ENCODE measurements around the gene B4GALT7. TPM values are rescaled to one million over a fixed set of nuclear protein-coding genes. Genes with fewer than 3 reads are reported as not detected.
A peak's percentile ranks its signal among the peaks of the same experiment; 100 is the strongest.

The B4GALT7 gene
- total and polyA plus RNA-seq, 9 donors = 17.3 to 23.6 (median 20.3) TPM

- Histone ChIP-seq H3K27me3 (ENCODE audit: control insufficient read depth, insufficient read depth, low read length) (no peaks in the 10 kb centered on the region), H3K4me3 (ENCODE audit: low read length) (no peak overlapping the region), H3K9me3 (replicated peaks; ENCODE audit: control insufficient read depth, low read depth, low read length) (no peaks in the 10 kb centered on the region), H3K36me3 (ENCODE audit: control insufficient read depth, insufficient read depth, low read length) (peaks cover 24% of the 10 kb centered on the region), H3K27ac (ENCODE audit: low read length) (no peak overlapping the region), H3K4me1 (ENCODE audit: control insufficient read depth, insufficient read depth, low read length) (peaks cover 8% of the 10 kb centered on the region)
- 6% methylated on average over 9 of the region's 15 CpGs for WGBS (ENCODE audit: insufficient coverage)
- DNase-seq = peak; percentile 83
Measured at GRCh38 chr5:177607452-177608192, 7.7 kb downstream of the B4GALT7 start.

- no peaks in the 10 kb centered on the region for H3K9me3 ChIP-seq (replicated peaks; ENCODE audit: control insufficient read depth, low read depth, low read length)
- no peak overlapping the region for H3K4me3 ChIP-seq (ENCODE audit: low read length)
- no peak for DNase-seq
- peaks cover 8% of the 10 kb centered on the region for H3K4me1 ChIP-seq (ENCODE audit: control insufficient read depth, insufficient read depth, low read length)
- no peak overlapping the region for H3K27ac ChIP-seq (ENCODE audit: low read length)
- H3K36me3 ChIP-seq (ENCODE audit: control insufficient read depth, insufficient read depth, low read length) = peaks cover 28% of the 10 kb centered on the region
- 84% methylated on average over 36 of the region's 37 CpGs for WGBS (ENCODE audit: insufficient coverage)
- H3K27me3 ChIP-seq (ENCODE audit: control insufficient read depth, insufficient read depth, low read length) = no peaks in the 10 kb centered on the region
Measured at GRCh38 chr5:177608243-177609075, 8.5 kb downstream of the B4GALT7 start.

- DNase-seq = no peak
- Histone ChIP-seq H3K27ac (ENCODE audit: low read length) (no peak overlapping the region), H3K4me1 (ENCODE audit: control insufficient read depth, insufficient read depth, low read length) (peaks cover 8% of the 10 kb centered on the region), H3K4me3 (ENCODE audit: low read length) (no peak overlapping the region), H3K36me3 (ENCODE audit: control insufficient read depth, insufficient read depth, low read length) (peaks cover 32% of the 10 kb centered on the region), H3K9me3 (replicated peaks; ENCODE audit: control insufficient read depth, low read depth, low read length) (no peaks in the 10 kb centered on the region), H3K27me3 (ENCODE audit: control insufficient read depth, insufficient read depth, low read length) (no peaks in the 10 kb centered on the region)
- 90% methylated on average over 8 of the region's 21 CpGs for WGBS (ENCODE audit: insufficient coverage)
Measured at GRCh38 chr5:177609076-177610059, 9.4 kb downstream of the B4GALT7 start.

GRCh38 chr5:177610131-177610769 is 10.3 kb downstream of the B4GALT7 start:
- 81% methylated on average over 6 of the region's 13 CpGs for WGBS (ENCODE audit: insufficient coverage)
- peaks cover 8% of the 10 kb centered on the region for H3K4me1 ChIP-seq (ENCODE audit: control insufficient read depth, insufficient read depth, low read length)
- H3K9me3 ChIP-seq (replicated peaks; ENCODE audit: control insufficient read depth, low read depth, low read length) = no peaks in the 10 kb centered on the region
- H3K27me3 ChIP-seq (ENCODE audit: control insufficient read depth, insufficient read depth, low read length) = no peaks in the 10 kb centered on the region
- no peak overlapping the region for H3K27ac ChIP-seq (ENCODE audit: low read length)
- no peak overlapping the region for H3K4me3 ChIP-seq (ENCODE audit: low read length)
- H3K36me3 ChIP-seq (ENCODE audit: control insufficient read depth, insufficient read depth, low read length) = peaks cover 31% of the 10 kb centered on the region
- no peak for DNase-seq

- H3K9me3 ChIP-seq (replicated peaks; ENCODE audit: control insufficient read depth, low read depth, low read length) = no peaks in the 10 kb centered on the region
- WGBS (ENCODE audit: insufficient coverage) = 100% methylated on average over 2 of the region's 4 CpGs
- peaks cover 25% of the 10 kb centered on the region for H3K36me3 ChIP-seq (ENCODE audit: control insufficient read depth, insufficient read depth, low read length)
Measured at GRCh38 chr5:177610770-177611445, 11.0 kb downstream of the B4GALT7 start.

GRCh38 chr5:177611446-177612214 is 11.7 kb downstream of the B4GALT7 start:
- peaks cover 20% of the 10 kb centered on the region for H3K36me3 ChIP-seq (ENCODE audit: control insufficient read depth, insufficient read depth, low read length)
- H3K27me3 ChIP-seq (ENCODE audit: control insufficient read depth, insufficient read depth, low read length) = no peaks in the 10 kb centered on the region
- H3K4me1 ChIP-seq (ENCODE audit: control insufficient read depth, insufficient read depth, low read length) = peaks cover 8% of the 10 kb centered on the region
- no peak overlapping the region for H3K27ac ChIP-seq (ENCODE audit: low read length)
- DNase-seq = peak; percentile 6
- H3K4me3 ChIP-seq (ENCODE audit: low read length) = no peak overlapping the region
- 85% methylated on average over 10 of the region's 15 CpGs for WGBS (ENCODE audit: insufficient coverage)
- H3K9me3 ChIP-seq (replicated peaks; ENCODE audit: control insufficient read depth, low read depth, low read length) = no peaks in the 10 kb centered on the region

More at GRCh38 chr5:177610770-177611445, 11.0 kb downstream of the B4GALT7 start:
- Histone ChIP-seq H3K4me1 (ENCODE audit: control insufficient read depth, insufficient read depth, low read length) (peaks cover 8% of the 10 kb centered on the region), H3K4me3 (ENCODE audit: low read length) (no peak overlapping the region), H3K27me3 (ENCODE audit: control insufficient read depth, insufficient read depth, low read length) (no peaks in the 10 kb centered on the region), H3K27ac (ENCODE audit: low read length) (no peak overlapping the region)
- no peak for DNase-seq

GRCh38 chr5:177612215-177612673 is 12.3 kb downstream of the B4GALT7 start:
- Histone ChIP-seq H3K4me3 (ENCODE audit: low read length) (no peak overlapping the region), H3K4me1 (ENCODE audit: control insufficient read depth, insufficient read depth, low read length) (peaks cover 7% of the 10 kb centered on the region), H3K36me3 (ENCODE audit: control insufficient read depth, insufficient read depth, low read length) (peaks cover 22% of the 10 kb centered on the region), H3K9me3 (replicated peaks; ENCODE audit: control insufficient read depth, low read depth, low read length) (no peaks in the 10 kb centered on the region), H3K27me3 (ENCODE audit: control insufficient read depth, insufficient read depth, low read length) (no peaks in the 10 kb centered on the region), H3K27ac (ENCODE audit: low read length) (no peak overlapping the region)
- whole genome bisulfite sequencing (ENCODE audit: insufficient coverage) = 74% methylated on average over 6 of the region's 6 CpGs
- DNase-seq = no peak

GRCh38 chr5:177620560-177620959 is 20.6 kb downstream of the B4GALT7 start:
- Histone ChIP-seq H3K4me1 (ENCODE audit: control insufficient read depth, insufficient read depth, low read length) (no peaks in the 10 kb centered on the region), H3K36me3 (ENCODE audit: control insufficient read depth, insufficient read depth, low read length) (peaks cover 46% of the 10 kb centered on the region)
- no CpG with 5 or more reads among the region's 2 CpGs for WGBS (ENCODE audit: insufficient coverage)

More at GRCh38 chr5:177620560-177620959, 20.6 kb downstream of the B4GALT7 start:
- DNase-seq = no peak
- Histone ChIP-seq H3K27me3 (ENCODE audit: control insufficient read depth, insufficient read depth, low read length) (no peaks in the 10 kb centered on the region), H3K4me3 (ENCODE audit: low read length) (no peak overlapping the region), H3K9me3 (replicated peaks; ENCODE audit: control insufficient read depth, low read depth, low read length) (peaks cover 2% of the 10 kb centered on the region), H3K27ac (ENCODE audit: low read length) (no peak overlapping the region)

All from muscle of leg (tissue), 11 donors.